ENCODE data around the gene FSD2. TPM values are rescaled to one million over a fixed set of nuclear protein-coding genes. Genes with fewer than 3 reads are reported as not detected.

The FSD2 gene
- total and polyA plus RNA-seq, 2 of the 4 experiments (the other 2 are of a cell fraction) = not detected

DNA sequence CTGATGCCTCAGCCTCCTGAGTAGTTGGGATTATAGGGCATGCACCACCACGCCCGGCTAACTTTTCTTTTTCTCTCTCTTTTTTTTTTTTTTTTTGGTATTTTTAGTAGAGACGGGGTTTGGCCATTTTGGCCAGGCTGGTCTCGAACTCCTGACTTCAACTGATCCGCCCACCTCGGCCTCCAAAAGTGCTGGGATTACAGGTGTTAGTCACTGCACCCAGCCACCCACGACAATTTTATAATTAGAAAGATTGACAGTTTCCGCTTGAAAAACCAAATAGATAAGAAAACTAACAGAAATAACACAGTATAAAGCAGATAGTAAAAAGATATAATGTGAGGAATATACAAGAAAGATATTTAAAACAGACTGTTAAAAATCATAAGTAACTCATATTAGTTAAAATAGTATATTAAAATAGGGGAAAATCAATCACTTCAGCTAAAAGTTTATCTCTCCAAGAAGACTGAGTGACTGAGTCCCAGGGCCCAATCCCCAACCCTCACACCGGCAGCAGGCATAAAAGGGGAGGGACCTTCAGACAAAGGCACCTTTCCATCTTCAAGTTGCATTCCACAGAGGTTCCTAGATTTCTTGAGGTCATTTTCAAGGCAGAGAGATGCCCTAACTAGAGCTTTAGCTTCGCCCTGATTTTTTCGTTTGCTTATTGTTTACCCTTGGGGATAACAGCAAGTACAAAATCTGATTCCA lies 2.2 kb upstream of the FSD2 start:
- H2BK20ac ChIP-seq (ENCODE audit: low read depth, low read length) = no peak overlapping the region
- H3K18ac ChIP-seq (ENCODE audit: low read depth, low read length) = no peak overlapping the region
- H3K36me3 ChIP-seq (ENCODE audit: control insufficient read depth, insufficient read depth, low read length) = no peaks in the 10 kb centered on the region
- no peaks in the 10 kb centered on the region for H3K4me1 ChIP-seq (ENCODE audit: control insufficient read depth, insufficient read depth, low read length)
- H3K56ac ChIP-seq (ENCODE audit: extremely low read depth, insufficient read depth, low read length) = no peak overlapping the region
- no peak overlapping the region for H2AK9ac ChIP-seq (replicated peaks; ENCODE audit: low read depth, low read length, poor library complexity)
- ATAC-seq (ENCODE audit: low read depth) = no peak
- no peak overlapping the region for H4K5ac ChIP-seq (ENCODE audit: low read depth, low read length)
- no peak overlapping the region for H2BK15ac ChIP-seq (ENCODE audit: low read depth, low read length)
- H3K4me2 ChIP-seq (ENCODE audit: low read depth, low read length) = no peak overlapping the region
- CTCF ChIA-PET = interaction anchor here (0.8 kb wide), 1 partner anchor 277 kb away, joined by 3 read pairs; no protein-coding TSS in a partner anchor
- no peak overlapping the region for H3K27ac ChIP-seq (ENCODE audit: insufficient read depth, low read length)
- H3K23ac ChIP-seq (ENCODE audit: low read depth, low read length) = no peak overlapping the region
- no peak for DNase-seq
- H4K91ac ChIP-seq (ENCODE audit: insufficient read depth, low read depth, low read length) = no peak overlapping the region
- H3K9me1 ChIP-seq (ENCODE audit: insufficient read depth, low read length) = 0 out of 2 replicates have a peak, but pooled peaks cover 5% of the 10 kb centered on the region
- in situ Hi-C loops (cut with MboI; ENCODE audit: low sequenced_read_pairs) (no loop called here), intact Hi-C loops (cut with micrococcal nuclease) (loop anchor here (2.0 to 5.0 kb wide), 3 partner anchors 41 to 265 kb away; no protein-coding TSS in a partner anchor), dilution Hi-C loops (cut with HindIII; ENCODE audit: low sequenced_read_pairs, unreplicated experiment) (no loop called here)
- H2AK5ac ChIP-seq (ENCODE audit: low read depth, low read length) = no peak overlapping the region
- no peak overlapping the region for H3K4ac ChIP-seq (ENCODE audit: low read depth, low read length)
- H2BK120ac ChIP-seq (ENCODE audit: low read depth, low read length) = no peak overlapping the region
- POLR2A ChIA-PET (ENCODE audit: unreplicated experiment) = no interaction called here
- peak overlapping the region; percentile 44 for H2AFZ ChIP-seq (replicated peaks; ENCODE audit: low read length, poor library complexity)
- H3K14ac ChIP-seq (replicated peaks; ENCODE audit: low read depth, low read length) = no peak overlapping the region
- no peak overlapping the region for H4K8ac ChIP-seq (ENCODE audit: low read depth in 2 of 2, low read length in 2 of 2)
- H3K9me3 ChIP-seq (ENCODE audit: control insufficient read depth, insufficient read depth, low read length) = no peaks in the 10 kb centered on the region
- peaks cover 5% of the 10 kb centered on the region; the same call in 1 of the 2 replicates for H4K20me1 ChIP-seq (ENCODE audit: insufficient read depth, low read length)
- WGBS, 2 experiments (ENCODE audit: extremely low coverage in 2 of 2, insufficient read length in 1 of 2) = 80% methylated on average over 1 of the region's 11 CpGs; no CpG with 5 or more reads in 1 of the 2 experiments
- H3K27me3 ChIP-seq (ENCODE audit: control insufficient read depth, insufficient read depth, low read length) = no peaks in the 10 kb centered on the region
- no peak overlapping the region for H3K4me3 ChIP-seq (ENCODE audit: insufficient read depth, low read depth, low read length)
- H2BK5ac ChIP-seq (ENCODE audit: low read depth, low read length, poor library complexity, severe bottlenecking) = no peak overlapping the region
- no peak for TF ChIP-seq SMC3 (IDR thresholded peaks at IDR 0.05; ENCODE audit: low read depth, low read length)
- TF ChIP-seq CEBPB (IDR thresholded peaks at IDR 0.05; ENCODE audit: low read depth, low read length) = no peak
- no peak for TF ChIP-seq NFE2L2 (IDR thresholded peaks at IDR 0.05; ENCODE audit: low read depth, low read length)
- no peak for TF ChIP-seq RFX5 (IDR thresholded peaks at IDR 0.05; ENCODE audit: low read depth, low read length)
- no peak for TF ChIP-seq POLR2A (IDR thresholded peaks at IDR 0.05; ENCODE audit: low read depth, low read length)
- TF ChIP-seq, protein P1, sequence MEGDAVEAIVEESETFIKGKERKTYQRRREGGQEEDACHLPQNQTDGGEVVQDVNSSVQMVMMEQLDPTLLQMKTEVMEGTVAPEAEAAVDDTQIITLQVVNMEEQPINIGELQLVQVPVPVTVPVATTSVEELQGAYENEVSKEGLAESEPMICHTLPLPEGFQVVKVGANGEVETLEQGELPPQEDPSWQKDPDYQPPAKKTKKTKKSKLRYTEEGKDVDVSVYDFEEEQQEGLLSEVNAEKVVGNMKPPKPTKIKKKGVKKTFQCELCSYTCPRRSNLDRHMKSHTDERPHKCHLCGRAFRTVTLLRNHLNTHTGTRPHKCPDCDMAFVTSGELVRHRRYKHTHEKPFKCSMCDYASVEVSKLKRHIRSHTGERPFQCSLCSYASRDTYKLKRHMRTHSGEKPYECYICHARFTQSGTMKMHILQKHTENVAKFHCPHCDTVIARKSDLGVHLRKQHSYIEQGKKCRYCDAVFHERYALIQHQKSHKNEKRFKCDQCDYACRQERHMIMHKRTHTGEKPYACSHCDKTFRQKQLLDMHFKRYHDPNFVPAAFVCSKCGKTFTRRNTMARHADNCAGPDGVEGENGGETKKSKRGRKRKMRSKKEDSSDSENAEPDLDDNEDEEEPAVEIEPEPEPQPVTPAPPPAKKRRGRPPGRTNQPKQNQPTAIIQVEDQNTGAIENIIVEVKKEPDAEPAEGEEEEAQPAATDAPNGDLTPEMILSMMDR (conservative IDR thresholded peaks at IDR 0.05; ENCODE audit: low read depth, low read length) = no peak
- TF ChIP-seq, protein P2, sequence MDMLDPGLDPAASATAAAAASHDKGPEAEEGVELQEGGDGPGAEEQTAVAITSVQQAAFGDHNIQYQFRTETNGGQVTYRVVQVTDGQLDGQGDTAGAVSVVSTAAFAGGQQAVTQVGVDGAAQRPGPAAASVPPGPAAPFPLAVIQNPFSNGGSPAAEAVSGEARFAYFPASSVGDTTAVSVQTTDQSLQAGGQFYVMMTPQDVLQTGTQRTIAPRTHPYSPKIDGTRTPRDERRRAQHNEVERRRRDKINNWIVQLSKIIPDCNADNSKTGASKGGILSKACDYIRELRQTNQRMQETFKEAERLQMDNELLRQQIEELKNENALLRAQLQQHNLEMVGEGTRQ (IDR thresholded peaks at IDR 0.05; ENCODE audit: low read depth, low read length) = no peak
- no peak for TF ChIP-seq MAZ (IDR thresholded peaks at IDR 0.05; ENCODE audit: borderline replicate concordance, low read depth, low read length)
- TF ChIP-seq RCOR1 (IDR thresholded peaks at IDR 0.05; ENCODE audit: insufficient replicate concordance, low read length) = no peak
- TF ChIP-seq MXI1 (IDR thresholded peaks at IDR 0.05; ENCODE audit: borderline replicate concordance, low read depth, low read length) = no peak
- TF ChIP-seq, protein P3, sequence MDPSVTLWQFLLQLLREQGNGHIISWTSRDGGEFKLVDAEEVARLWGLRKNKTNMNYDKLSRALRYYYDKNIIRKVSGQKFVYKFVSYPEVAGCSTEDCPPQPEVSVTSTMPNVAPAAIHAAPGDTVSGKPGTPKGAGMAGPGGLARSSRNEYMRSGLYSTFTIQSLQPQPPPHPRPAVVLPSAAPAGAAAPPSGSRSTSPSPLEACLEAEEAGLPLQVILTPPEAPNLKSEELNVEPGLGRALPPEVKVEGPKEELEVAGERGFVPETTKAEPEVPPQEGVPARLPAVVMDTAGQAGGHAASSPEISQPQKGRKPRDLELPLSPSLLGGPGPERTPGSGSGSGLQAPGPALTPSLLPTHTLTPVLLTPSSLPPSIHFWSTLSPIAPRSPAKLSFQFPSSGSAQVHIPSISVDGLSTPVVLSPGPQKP (IDR thresholded peaks at IDR 0.05; ENCODE audit: borderline replicate concordance, low read depth, low read length) = no peak
- H3K9ac ChIP-seq (ENCODE audit: low read depth, low read length) = no peak overlapping the region
- H3K79me1 ChIP-seq (ENCODE audit: low read depth in 1 of 2, low read length in 2 of 2) = peaks cover 7 to 12% of the 10 kb centered on the region in 2 experiments; a peak in 3 of 4 replicates
- no TSS peak for BruUV-seq (replicated peaks)

Measured in IMR-90 (cell line).